Gastrocnemius medialis (tissue), 4 donors: ENCODE results near the gene STRA6.

Experiments
- POLR2A ChIP-seq, 2 donors: fragments of 450-650 bp; IDR thresholded peaks; one replicate each; pipeline ENCODE4 v1.6.1; 2017; ENCODE audit warnings: antibody characterized with exemption in 2 of 2, mild to moderate bottlenecking in 2 of 2, moderate library complexity in 2 of 2
- TF ChIP-seq, protein P1 (sequence below), 5 experiments: fragments of 450-650 bp in 3 of 5; fragments of 200-600 bp in 2 of 5; sonication (generic) in 2 of 5; IDR thresholded peaks in 4 of 5; conservative IDR thresholded peaks in 1 of 5; 1 replicate in 4 of 5; 2 replicates in 1 of 5; pipeline ENCODE4 v1.5.1; 2016 to 2019; ENCODE audit warnings: antibody characterized with exemption in 5 of 5, mild to moderate bottlenecking in 3 of 5, moderate library complexity in 3 of 5

- no peak for TF ChIP-seq POLR2A (IDR thresholded peaks at IDR 0.05)
- TF ChIP-seq, protein P1, sequence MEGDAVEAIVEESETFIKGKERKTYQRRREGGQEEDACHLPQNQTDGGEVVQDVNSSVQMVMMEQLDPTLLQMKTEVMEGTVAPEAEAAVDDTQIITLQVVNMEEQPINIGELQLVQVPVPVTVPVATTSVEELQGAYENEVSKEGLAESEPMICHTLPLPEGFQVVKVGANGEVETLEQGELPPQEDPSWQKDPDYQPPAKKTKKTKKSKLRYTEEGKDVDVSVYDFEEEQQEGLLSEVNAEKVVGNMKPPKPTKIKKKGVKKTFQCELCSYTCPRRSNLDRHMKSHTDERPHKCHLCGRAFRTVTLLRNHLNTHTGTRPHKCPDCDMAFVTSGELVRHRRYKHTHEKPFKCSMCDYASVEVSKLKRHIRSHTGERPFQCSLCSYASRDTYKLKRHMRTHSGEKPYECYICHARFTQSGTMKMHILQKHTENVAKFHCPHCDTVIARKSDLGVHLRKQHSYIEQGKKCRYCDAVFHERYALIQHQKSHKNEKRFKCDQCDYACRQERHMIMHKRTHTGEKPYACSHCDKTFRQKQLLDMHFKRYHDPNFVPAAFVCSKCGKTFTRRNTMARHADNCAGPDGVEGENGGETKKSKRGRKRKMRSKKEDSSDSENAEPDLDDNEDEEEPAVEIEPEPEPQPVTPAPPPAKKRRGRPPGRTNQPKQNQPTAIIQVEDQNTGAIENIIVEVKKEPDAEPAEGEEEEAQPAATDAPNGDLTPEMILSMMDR (IDR thresholded peaks at IDR 0.05 in 4 of 5, conservative IDR thresholded peaks at IDR 0.05 in 1 of 5), result no peak
These were observed 23.3 kb downstream of the STRA6 start for GRCh38 chr15:74179101-74179841.
